ENCODE measurements around the gene NLGN3.

Gene NLGN3

DNA sequence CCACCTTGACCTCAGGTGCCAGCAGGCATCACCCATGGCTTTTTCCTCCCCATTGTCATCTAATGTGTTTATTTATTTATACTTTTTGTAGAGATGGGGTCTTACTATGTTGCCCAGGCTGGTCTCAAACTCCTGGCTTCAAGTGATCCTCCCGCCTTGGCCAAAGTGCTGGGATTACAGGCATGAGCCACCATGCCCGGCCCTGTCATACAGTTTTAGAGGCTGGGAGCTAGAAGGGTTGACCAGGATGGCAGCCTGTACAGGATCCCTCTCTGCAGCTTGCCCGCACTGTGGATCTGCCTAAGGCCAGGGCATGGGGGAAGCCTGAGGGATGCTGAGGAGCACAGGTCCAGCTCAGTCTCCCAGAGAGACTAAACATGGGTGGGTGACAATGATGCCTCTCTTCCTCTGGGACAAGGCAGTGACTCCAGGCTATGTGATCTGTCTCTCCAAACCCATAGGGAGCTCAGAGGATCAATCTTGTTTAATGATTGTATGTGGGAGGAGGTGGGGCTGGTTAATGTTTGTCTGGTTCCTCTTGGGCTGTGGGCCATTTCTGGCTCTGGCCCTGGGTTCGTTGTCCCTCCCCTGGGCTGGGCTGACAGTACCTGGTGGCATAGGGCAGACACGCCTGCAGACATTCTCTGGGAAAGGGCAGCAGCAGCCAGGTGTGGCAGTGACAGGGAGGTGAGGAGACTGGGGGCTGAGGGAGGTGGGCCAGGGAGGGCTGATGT lies 70.1 kb downstream of the NLGN3 start:
- DNase-seq (ENCODE audit: low spot score): no peak

DNA sequence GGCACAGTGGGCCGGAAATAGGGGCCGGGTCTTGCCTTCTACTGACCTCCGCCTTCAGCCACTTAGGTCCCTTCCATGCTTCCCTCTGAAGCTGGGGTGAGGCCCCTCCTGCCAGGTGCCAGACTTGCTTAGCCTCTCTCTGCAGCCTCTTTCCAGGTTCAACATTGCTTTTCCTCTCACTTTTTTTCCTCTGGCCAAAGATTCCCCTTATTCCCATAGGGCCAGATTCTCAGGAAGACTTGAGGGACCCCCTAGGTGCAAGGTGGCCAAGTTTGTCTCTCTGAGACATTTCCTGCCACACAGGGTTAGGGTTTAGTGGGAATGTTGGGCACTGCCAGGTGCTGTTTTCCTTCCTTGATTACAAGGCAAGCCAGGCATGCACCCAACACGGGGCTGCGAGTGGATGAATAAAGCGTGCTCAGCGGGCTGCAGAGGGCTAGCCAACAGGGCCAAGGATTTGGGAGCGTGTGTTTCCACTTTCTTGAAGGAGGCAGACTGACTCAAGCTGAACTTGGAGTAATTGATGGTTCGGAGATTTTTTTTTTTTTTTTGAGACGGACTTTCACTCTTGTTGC lies 70.8 kb downstream of the NLGN3 start:
- DNase-seq (ENCODE audit: low spot score): no peak

- DNase-seq (ENCODE audit: low spot score): no peak
These were observed 71.8 kb downstream of the NLGN3 start for GRCh38 chrX:71216485-71216884.

DNA sequence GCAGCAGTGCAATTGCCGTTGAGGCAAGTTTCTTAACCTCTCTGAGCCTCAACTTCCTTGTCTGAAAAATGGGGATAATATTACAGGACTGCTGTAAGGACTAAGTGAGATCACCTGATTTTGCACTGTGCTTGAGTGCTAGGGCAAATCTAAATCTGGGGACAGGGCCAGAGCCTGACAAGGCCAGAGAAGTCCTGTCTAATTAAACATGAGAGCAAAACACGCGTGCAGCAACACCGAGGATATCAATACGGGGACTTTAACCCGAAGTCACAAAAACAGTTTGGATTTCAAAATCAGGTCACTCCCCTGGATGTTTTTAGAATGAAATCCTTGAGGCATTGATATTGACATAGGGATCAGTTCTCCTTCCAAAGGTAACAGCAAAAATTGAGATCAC lies 72.7 kb downstream of the NLGN3 start:
- no peak for DNase-seq (ENCODE audit: low spot score)

All from RKO (cell line).